LNCaP clone FGC (cell line): Measurements from ENCODE around the gene ARFIP1.

Experiments
- DNase-seq: peaks from one replicate; pipeline ENCODE4 v3.0.0-alpha.2; 2011; ENCODE audit warnings: low read depth
- H3K4me3 ChIP-seq: 2 replicates; pipeline ENCODE4 v1.5.1; 2011; ENCODE audit warnings: mild to moderate bottlenecking, low read depth, low read length, control low read depth
- CTCF ChIP-seq: IDR thresholded peaks from 2 replicates; pipeline ENCODE4 v1.5.1; 2012; ENCODE audit warnings: mild to moderate bottlenecking; ENCODE audit not compliant: control insufficient read depth, insufficient read depth; ENCODE audit errors: extremely low read depth

Gene ARFIP1

GRCh38 chr4:152919826-152920225 lies 140.1 kb downstream of the ARFIP1 start:
- no peak for DNase-seq
- TF ChIP-seq CTCF: no peak
- no peak overlapping the region for H3K4me3 ChIP-seq

- DNase-seq: no peak
- TF ChIP-seq CTCF: no peak
Measured at GRCh38 chr4:152920768-152921167, 141.0 kb downstream of the ARFIP1 start.

GRCh38 chr4:152921284-152921683 lies 141.5 kb downstream of the ARFIP1 start:
- DNase-seq: no peak
- H3K4me3 ChIP-seq: no peak overlapping the region
- TF ChIP-seq CTCF: no peak

More at GRCh38 chr4:152920768-152921167, 141.0 kb downstream of the ARFIP1 start:
- no peak overlapping the region for H3K4me3 ChIP-seq

- DNase-seq: no peak
- H3K4me3 ChIP-seq: no peak overlapping the region
- TF ChIP-seq CTCF: no peak
Measured at GRCh38 chr4:152925851-152926250, 146.1 kb downstream of the ARFIP1 start.

GRCh38 chr4:152926959-152927358 lies 147.2 kb downstream of the ARFIP1 start:
- H3K4me3 ChIP-seq: no peak overlapping the region
- no peak for DNase-seq
- TF ChIP-seq CTCF: no peak

- no peak overlapping the region for H3K4me3 ChIP-seq
- TF ChIP-seq CTCF: no peak
- DNase-seq: no peak
Measured at GRCh38 chr4:152927737-152928136, 148.0 kb downstream of the ARFIP1 start.

GRCh38 chr4:152928286-152928685 lies 148.5 kb downstream of the ARFIP1 start:
- no peak for TF ChIP-seq CTCF
- no peak overlapping the region for H3K4me3 ChIP-seq
- DNase-seq: no peak
